Measurements from ENCODE around the gene LRP3.
A peak's percentile ranks its signal among the peaks of the same experiment; 100 is the strongest.

DNA sequence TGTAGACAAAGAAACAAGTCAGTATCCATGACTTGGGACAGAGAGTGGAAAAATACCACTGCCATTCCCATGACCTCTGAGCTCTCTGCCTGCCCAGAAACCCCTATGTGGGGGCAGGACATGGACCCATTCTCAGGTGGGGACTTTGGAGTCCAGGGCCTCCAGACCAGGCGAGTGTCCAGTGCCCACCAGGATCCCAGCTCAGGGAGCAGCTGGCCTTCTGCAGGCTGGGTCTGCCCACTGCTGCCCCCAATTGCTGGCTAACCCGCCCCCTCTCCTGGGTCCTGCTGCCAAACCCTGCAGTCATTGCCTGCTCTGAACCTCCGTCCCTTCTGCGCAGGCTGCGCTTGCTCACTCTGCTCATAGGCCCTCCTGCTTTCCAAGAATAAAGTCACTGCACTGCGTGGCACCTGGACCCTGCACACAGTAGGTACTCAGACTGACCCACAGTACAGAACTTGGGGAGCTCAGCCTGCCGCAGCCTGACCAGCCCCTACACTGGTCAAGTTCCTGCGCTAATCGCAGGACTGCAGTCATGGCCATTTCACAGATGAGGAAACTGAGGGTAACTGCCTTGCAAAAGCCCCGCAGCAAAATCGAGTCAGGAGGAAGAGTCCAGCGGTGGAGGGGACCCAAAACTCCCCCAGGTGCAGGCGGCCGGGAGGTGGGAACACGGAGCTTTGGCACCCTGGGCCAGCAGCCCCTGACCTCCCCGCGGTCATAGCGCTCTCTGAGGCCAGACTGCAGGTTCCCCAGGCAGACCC lies 30.7 kb downstream of the LRP3 start:
- TF ChIP-seq, protein P1, sequence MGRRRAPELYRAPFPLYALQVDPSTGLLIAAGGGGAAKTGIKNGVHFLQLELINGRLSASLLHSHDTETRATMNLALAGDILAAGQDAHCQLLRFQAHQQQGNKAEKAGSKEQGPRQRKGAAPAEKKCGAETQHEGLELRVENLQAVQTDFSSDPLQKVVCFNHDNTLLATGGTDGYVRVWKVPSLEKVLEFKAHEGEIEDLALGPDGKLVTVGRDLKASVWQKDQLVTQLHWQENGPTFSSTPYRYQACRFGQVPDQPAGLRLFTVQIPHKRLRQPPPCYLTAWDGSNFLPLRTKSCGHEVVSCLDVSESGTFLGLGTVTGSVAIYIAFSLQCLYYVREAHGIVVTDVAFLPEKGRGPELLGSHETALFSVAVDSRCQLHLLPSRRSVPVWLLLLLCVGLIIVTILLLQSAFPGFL (CRISPR knock-in tag; IDR thresholded peaks at IDR 0.05), result no peak
- TF ChIP-seq, protein P2, sequence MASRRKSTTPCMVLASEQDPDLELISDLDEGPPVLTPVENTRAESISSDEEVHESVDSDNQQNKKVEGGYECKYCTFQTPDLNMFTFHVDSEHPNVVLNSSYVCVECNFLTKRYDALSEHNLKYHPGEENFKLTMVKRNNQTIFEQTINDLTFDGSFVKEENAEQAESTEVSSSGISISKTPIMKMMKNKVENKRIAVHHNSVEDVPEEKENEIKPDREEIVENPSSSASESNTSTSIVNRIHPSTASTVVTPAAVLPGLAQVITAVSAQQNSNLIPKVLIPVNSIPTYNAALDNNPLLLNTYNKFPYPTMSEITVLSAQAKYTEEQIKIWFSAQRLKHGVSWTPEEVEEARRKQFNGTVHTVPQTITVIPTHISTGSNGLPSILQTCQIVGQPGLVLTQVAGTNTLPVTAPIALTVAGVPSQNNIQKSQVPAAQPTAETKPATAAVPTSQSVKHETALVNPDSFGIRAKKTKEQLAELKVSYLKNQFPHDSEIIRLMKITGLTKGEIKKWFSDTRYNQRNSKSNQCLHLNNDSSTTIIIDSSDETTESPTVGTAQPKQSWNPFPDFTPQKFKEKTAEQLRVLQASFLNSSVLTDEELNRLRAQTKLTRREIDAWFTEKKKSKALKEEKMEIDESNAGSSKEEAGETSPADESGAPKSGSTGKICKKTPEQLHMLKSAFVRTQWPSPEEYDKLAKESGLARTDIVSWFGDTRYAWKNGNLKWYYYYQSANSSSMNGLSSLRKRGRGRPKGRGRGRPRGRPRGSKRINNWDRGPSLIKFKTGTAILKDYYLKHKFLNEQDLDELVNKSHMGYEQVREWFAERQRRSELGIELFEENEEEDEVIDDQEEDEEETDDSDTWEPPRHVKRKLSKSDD (CRISPR knock-in tag; IDR thresholded peaks at IDR 0.05; ENCODE audit: low read depth), result 0 out of 2 replicates have a peak, but pooled peaks have one; percentile 57
- TF ChIP-seq, protein P3, sequence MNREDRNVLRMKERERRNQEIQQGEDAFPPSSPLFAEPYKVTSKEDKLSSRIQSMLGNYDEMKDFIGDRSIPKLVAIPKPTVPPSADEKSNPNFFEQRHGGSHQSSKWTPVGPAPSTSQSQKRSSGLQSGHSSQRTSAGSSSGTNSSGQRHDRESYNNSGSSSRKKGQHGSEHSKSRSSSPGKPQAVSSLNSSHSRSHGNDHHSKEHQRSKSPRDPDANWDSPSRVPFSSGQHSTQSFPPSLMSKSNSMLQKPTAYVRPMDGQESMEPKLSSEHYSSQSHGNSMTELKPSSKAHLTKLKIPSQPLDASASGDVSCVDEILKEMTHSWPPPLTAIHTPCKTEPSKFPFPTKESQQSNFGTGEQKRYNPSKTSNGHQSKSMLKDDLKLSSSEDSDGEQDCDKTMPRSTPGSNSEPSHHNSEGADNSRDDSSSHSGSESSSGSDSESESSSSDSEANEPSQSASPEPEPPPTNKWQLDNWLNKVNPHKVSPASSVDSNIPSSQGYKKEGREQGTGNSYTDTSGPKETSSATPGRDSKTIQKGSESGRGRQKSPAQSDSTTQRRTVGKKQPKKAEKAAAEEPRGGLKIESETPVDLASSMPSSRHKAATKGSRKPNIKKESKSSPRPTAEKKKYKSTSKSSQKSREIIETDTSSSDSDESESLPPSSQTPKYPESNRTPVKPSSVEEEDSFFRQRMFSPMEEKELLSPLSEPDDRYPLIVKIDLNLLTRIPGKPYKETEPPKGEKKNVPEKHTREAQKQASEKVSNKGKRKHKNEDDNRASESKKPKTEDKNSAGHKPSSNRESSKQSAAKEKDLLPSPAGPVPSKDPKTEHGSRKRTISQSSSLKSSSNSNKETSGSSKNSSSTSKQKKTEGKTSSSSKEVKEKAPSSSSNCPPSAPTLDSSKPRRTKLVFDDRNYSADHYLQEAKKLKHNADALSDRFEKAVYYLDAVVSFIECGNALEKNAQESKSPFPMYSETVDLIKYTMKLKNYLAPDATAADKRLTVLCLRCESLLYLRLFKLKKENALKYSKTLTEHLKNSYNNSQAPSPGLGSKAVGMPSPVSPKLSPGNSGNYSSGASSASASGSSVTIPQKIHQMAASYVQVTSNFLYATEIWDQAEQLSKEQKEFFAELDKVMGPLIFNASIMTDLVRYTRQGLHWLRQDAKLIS (CRISPR knock-in tag; IDR thresholded peaks at IDR 0.05), result no peak
